ENCODE measurements around the gene GOLGA6C.
"Not testable (repeated sequence)": the region's sequence is repeated elsewhere in the genome, so short reads cannot be mapped to it uniquely, and the experiment has no call there.

- not testable (repeated sequence) for TF ChIP-seq EZH2phosphoT487 (IDR thresholded peaks at IDR 0.05; ENCODE audit: insufficient read depth, low read depth); EZH2 (IDR thresholded peaks at IDR 0.05; ENCODE audit: insufficient read depth, poor library complexity, severe bottlenecking)
Measured at GRCh38 chr15:75275617-75276016, 17.5 kb downstream of the GOLGA6C start.

Measured in GM23248 (cell line).